ENCODE measurements around the gene NATD1.

Gene NATD1

GRCh38 chr17:21298983-21299519 lies 45.8 kb upstream of the NATD1 start:
- Histone ChIP-seq H3K4me3 (no peak overlapping the region), H3K36me3 (peaks cover 44 to 62% (median 60%) of the 10 kb centered on the region in 3 donors), H3K27me3 (no peaks in the 10 kb centered on the region), H3K4me1 (peaks cover 0 to 30% (median 16%) of the 10 kb centered on the region in 4 donors), H3K27ac (no peak overlapping the region), H3K9me3 (no peaks in the 10 kb centered on the region)
- DNase-seq, result no peak
- no peak for TF ChIP-seq CTCF (IDR thresholded peaks at IDR 0.05)
- intact Hi-C loops (cut with DNase I; ENCODE audit: low total_unique reads), result no loop called here

- H3K27me3 ChIP-seq, result no peaks in the 10 kb centered on the region
- H3K9me3 ChIP-seq, result no peaks in the 10 kb centered on the region
- intact Hi-C loops (cut with DNase I; ENCODE audit: low total_unique reads), result no loop called here
- peaks cover 0 to 35% (median 16%) of the 10 kb centered on the region in 4 donors for H3K4me1 ChIP-seq
- no peak for DNase-seq
- no peak overlapping the region for H3K4me3 ChIP-seq
- H3K27ac ChIP-seq, result peak overlapping the region in 1 of 2 donors; percentile 12
- no peak for TF ChIP-seq CTCF (IDR thresholded peaks at IDR 0.05)
- peaks cover 37 to 60% (median 53%) of the 10 kb centered on the region in 3 donors for H3K36me3 ChIP-seq
Observed at GRCh38 chr17:21298056-21298982, 45.1 kb upstream of the NATD1 start.

DNA sequence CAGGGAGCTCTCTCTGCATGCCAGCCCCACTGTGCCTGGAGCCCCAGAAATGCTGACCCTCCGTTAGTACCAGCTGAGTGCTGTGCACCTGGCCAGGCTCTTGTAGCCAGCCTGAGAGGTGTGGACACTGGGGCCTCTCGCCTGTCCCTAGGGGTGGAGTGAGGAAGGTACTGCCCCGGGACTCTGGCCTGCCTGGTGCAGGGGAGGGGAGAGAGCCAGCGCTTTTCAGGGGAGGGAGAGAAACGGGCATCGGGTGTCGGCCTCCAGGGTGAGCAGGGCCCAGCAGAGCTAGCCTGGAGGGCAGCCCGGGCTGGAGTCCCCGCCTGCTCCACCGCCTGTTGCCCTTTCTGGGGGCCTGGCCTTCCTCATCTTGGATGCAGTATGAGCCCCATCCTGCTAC lies 44.4 kb upstream of the NATD1 start:
- DNase-seq, result no peak
- no peak for TF ChIP-seq CTCF (IDR thresholded peaks at IDR 0.05)
- no peak overlapping the region for H3K4me3 ChIP-seq
- intact Hi-C loops (cut with DNase I; ENCODE audit: low total_unique reads), result no loop called here
- H3K9me3 ChIP-seq, result no peaks in the 10 kb centered on the region
- H3K27ac ChIP-seq, result peak overlapping the region in 1 of 2 donors; percentile 12
- H3K27me3 ChIP-seq, result no peaks in the 10 kb centered on the region
- peaks cover 0 to 37% (median 16%) of the 10 kb centered on the region in 4 donors for H3K4me1 ChIP-seq
- H3K36me3 ChIP-seq, result peaks cover 32 to 58% (median 45%) of the 10 kb centered on the region in 3 donors

DNA sequence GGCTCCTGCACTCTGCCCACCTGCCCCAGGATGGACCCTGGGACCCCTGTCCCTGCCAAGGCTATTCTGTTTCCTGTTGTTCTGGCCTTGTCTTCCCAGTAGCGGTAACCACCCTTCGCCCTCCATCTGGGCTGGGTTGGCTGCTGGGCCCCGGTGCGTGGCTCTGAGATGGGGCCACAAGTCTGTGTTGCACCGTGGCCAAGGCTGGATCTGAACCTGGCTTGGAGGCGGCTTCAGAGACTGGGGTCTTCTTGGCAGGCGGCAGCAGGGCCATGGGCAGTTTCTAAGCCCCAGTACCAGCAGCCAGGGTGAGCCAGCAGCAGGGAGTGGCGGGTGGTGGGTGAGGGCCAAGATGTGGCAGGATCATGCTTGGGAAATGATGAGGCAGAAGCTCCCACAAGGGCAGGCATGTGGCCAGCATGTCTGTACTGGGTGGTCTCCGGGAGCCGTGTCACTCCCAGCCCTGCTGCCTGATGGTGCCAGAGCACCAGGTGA lies 43.9 kb upstream of the NATD1 start:
- H3K27me3 ChIP-seq, result no peaks in the 10 kb centered on the region
- intact Hi-C loops (cut with DNase I; ENCODE audit: low total_unique reads), result no loop called here
- no peak overlapping the region for H3K4me3 ChIP-seq
- TF ChIP-seq CTCF (IDR thresholded peaks at IDR 0.05), result no peak
- H3K36me3 ChIP-seq, result peaks cover 30 to 53% (median 42%) of the 10 kb centered on the region in 3 donors
- no peak for DNase-seq
- peaks cover 0 to 37% (median 17%) of the 10 kb centered on the region in 4 donors for H3K4me1 ChIP-seq
- no peaks in the 10 kb centered on the region for H3K9me3 ChIP-seq
- peak overlapping the region in 1 of 2 donors; percentile 5 for H3K27ac ChIP-seq

DNA sequence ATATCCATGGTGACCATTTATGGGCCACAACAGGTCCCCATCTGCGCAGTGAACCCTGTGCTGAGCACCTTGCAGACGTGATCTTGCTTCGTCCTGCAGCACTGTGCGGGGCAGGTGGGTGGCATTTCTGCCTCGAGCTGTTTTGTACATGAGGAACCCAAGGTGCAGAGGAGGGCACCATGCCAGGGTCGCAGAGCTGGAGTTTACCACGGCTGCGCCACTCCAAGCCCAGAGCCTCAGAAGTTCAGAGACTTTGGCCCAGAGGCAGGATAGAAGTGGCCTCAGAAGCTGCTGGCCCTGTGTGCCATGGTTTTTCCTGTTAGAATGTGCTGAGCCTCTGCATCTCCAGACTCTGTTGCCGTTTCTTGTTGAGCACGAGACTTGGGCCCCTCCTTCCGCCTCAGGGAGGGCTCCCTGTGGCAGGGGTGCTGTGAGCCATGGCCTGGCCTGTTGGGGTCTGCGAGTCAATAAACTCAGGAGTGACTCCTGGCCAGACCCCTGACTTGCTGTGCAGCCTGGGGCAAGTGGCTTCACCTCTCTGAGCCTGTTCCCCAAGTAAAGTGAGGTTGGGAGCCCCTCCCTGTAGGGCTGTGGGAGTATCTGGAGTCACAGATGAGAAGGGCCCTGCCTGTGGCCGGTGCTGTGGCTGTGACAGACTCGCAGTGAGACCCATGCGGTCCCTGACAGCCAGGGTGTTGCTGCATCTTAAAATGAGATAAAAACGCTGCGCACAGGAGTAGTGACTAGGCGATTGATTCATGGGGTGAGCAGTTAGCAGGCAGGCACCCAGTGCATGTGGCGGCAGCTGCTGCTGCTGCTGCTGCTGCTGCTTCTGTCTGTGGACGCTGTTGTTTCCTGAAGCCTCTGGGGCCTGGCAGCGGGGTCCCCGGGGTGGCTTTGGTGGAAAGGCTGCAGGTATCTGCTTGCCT lies 43.2 kb upstream of the NATD1 start:
- H3K36me3 ChIP-seq, result peaks cover 23 to 53% (median 39%) of the 10 kb centered on the region in 3 donors
- H3K27me3 ChIP-seq, result no peaks in the 10 kb centered on the region
- H3K27ac ChIP-seq, result peak overlapping the region in 1 of 2 donors; percentile 5
- no peak for TF ChIP-seq CTCF (IDR thresholded peaks at IDR 0.05)
- no peaks in the 10 kb centered on the region for H3K9me3 ChIP-seq
- H3K4me3 ChIP-seq, result no peak overlapping the region
- intact Hi-C loops (cut with DNase I; ENCODE audit: low total_unique reads), result no loop called here
- peaks cover 0 to 38% (median 20%) of the 10 kb centered on the region in 4 donors for H3K4me1 ChIP-seq
- no peak for DNase-seq
